ENCODE results near the gene NTM. TPM values are rescaled to one million over a fixed set of nuclear protein-coding genes. Genes with fewer than 3 reads are reported as not detected.

Gene NTM
- total and polyA plus RNA-seq, 2 of the 8 experiments (the other 6 are each of a cell fraction or from before 2014, with no cell fraction given), result 13.4 to 20.0 TPM

DNA sequence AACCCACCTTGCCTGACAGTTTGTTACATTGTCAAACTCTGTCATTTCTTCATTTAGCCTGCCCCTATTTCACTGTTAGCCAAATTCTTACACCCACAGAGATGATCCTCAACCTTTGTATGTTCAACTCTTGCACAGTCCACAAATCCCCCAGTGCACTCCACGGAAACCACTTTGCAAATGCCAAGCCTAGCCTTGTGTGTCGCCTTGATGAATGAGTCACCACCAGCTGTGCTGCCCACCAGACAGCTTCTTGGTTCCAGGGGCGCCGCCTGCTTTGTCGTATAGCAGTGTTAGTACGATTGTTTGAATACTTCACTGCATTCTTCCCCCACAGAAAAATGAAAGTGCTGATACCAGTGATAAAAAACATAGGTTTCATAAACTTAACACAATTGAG, 686.3 kb downstream of the NTM start (continued):
- TF ChIP-seq PHF8 (conservative IDR thresholded peaks at IDR 0.05; ENCODE audit: low read depth, low read length) (no peak), POLR2A (IDR thresholded peaks at IDR 0.05; ENCODE audit: control extremely low read depth in 1 of 2, low read depth in 2 of 2, low read length in 2 of 2) (no peak), RAD21 (IDR thresholded peaks at IDR 0.05 in 1 of 2, conservative IDR thresholded peaks at IDR 0.05 in 1 of 2; ENCODE audit: low read depth in 2 of 2, low read length in 2 of 2) (no peak), CBX5 (IDR thresholded peaks at IDR 0.05; ENCODE audit: low read depth, low read length) (no peak), BCL11A (IDR thresholded peaks at IDR 0.05; ENCODE audit: low read depth in 2 of 2, low read length in 2 of 2) (no peak), CREB1 (IDR thresholded peaks at IDR 0.05) (no peak)
